Astrocyte (in vitro differentiated cells and primary cell): ENCODE measurements around the gene C20orf144.
"Not testable (repeated sequence)": the region's sequence is repeated elsewhere in the genome, so short reads cannot be mapped to it uniquely, and the experiment has no call there.

Source experiments
- EZH2 ChIP-seq: IDR thresholded peaks from 2 replicates; pipeline ENCODE4 v1.6.1; 2012; ENCODE audit warnings: mild to moderate bottlenecking, low read length, inconsistent platforms; ENCODE audit not compliant: insufficient read depth
- TF ChIP-seq, protein P1 (sequence below): IDR thresholded peaks from 2 replicates; pipeline ENCODE4 v1.5.1; 2011; ENCODE audit warnings: low read depth, mild to moderate bottlenecking, inconsistent platforms, low read length, moderate library complexity; ENCODE audit not compliant: insufficient read depth

DNA sequence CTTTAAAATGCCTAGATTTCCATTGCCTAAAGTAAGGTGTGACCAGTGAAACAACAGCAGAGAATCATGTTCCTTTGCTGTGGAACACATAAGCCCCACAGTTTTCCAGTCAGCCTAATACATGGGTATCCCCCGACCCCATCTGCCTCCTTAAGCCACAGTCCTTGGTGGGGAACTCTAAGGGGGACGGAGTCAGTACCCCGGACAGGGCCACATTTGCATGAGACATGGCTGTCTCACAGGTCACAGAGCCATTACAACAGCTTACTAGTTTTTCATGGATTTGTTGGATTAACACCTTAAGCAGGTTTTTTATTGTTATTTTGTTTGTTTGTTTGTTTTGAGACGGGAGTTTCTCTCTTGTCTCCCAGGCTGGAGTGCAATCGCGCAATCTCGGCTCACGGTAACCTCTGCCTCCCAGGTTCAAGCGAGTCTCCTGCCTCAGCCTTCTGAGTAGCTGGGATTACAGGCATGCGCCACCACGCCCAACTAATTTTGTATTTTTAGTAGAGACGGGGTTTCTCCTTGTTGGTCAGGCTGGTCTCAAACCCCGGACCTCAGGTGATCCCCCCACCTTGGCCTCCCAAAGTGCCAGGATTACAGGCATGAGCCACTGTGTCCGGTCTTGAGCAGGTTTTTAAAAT lies 15.0 kb upstream of the C20orf144 start:
- TF ChIP-seq, protein P1, sequence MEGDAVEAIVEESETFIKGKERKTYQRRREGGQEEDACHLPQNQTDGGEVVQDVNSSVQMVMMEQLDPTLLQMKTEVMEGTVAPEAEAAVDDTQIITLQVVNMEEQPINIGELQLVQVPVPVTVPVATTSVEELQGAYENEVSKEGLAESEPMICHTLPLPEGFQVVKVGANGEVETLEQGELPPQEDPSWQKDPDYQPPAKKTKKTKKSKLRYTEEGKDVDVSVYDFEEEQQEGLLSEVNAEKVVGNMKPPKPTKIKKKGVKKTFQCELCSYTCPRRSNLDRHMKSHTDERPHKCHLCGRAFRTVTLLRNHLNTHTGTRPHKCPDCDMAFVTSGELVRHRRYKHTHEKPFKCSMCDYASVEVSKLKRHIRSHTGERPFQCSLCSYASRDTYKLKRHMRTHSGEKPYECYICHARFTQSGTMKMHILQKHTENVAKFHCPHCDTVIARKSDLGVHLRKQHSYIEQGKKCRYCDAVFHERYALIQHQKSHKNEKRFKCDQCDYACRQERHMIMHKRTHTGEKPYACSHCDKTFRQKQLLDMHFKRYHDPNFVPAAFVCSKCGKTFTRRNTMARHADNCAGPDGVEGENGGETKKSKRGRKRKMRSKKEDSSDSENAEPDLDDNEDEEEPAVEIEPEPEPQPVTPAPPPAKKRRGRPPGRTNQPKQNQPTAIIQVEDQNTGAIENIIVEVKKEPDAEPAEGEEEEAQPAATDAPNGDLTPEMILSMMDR = not testable (repeated sequence)
- TF ChIP-seq EZH2 = not testable (repeated sequence)
